GM13976 (cell line): Measurements from ENCODE around the gene L3MBTL4.

Experiments used
- DNase-seq: peaks from one replicate; pipeline ENCODE4 v3.0.0; 2012; ENCODE audit warnings: low spot score
- CTCF ChIP-seq: IDR thresholded peaks from 2 replicates; pipeline ENCODE4 v1.5.1; 2012; ENCODE audit warnings: borderline replicate concordance, mild to moderate bottlenecking; ENCODE audit not compliant: insufficient read depth; ENCODE audit errors: extremely low read depth, missing control alignments, control extremely low read depth
- in situ Hi-C: fragments of 300-500 bp; cut with MboI; formaldehyde crosslinking; loops from one replicate; pipeline ENCODE4 v1.12.0; 2022; ENCODE audit warnings: low sequenced_read_pairs, mixed read lengths, inconsistent platforms; ENCODE audit not compliant: unreplicated experiment

L3MBTL4 gene

GRCh38 chr18:6211174-6211504 lies 203.6 kb downstream of the L3MBTL4 start:
- TF ChIP-seq CTCF: no peak
- in situ Hi-C loops: loop anchor here (10.0 kb wide), 1 partner anchor 316 kb away; the partner anchor contains the start of gene TMEM200C
- no peak for DNase-seq

GRCh38 chr18:6210349-6211173 lies 204.2 kb downstream of the L3MBTL4 start:
- in situ Hi-C loops: loop anchor here (10.0 kb wide), 1 partner anchor 316 kb away; the partner anchor contains the start of gene TMEM200C
- no peak for DNase-seq
- no peak for TF ChIP-seq CTCF

- in situ Hi-C loops: no loop called here
- no peak for DNase-seq
- TF ChIP-seq CTCF: no peak
Observed at GRCh38 chr18:6207941-6208340, 206.8 kb downstream of the L3MBTL4 start.

GRCh38 chr18:6207116-6207515 lies 207.6 kb downstream of the L3MBTL4 start:
- DNase-seq: no peak
- TF ChIP-seq CTCF: no peak
- in situ Hi-C loops: no loop called here

- in situ Hi-C loops: no loop called here
- TF ChIP-seq CTCF: no peak
- no peak for DNase-seq
Observed at GRCh38 chr18:6205706-6206105, 209.0 kb downstream of the L3MBTL4 start.

GRCh38 chr18:6204476-6204875 lies 210.2 kb downstream of the L3MBTL4 start:
- TF ChIP-seq CTCF: no peak
- no peak for DNase-seq
- in situ Hi-C loops: no loop called here
